ENCODE results near the gene PRG3.

PRG3 gene

GRCh38 chr11:57380975-57381374 lies at the start of gene PRG3:
Gene PRG3 (minus strand): TSS chr11:57381150. CDS start chr11:57380708, 442 bp downstream.
- no peak for FAIRE-seq

- FAIRE-seq = no peak
Measured at GRCh38 chr11:57429946-57430345, 49.0 kb upstream of the PRG3 start.

GRCh38 chr11:57428643-57429042 lies 47.7 kb upstream of the PRG3 start:
- no peak for FAIRE-seq

GRCh38 chr11:57427727-57428082 lies 46.8 kb upstream of the PRG3 start:
- FAIRE-seq = no peak

DNA sequence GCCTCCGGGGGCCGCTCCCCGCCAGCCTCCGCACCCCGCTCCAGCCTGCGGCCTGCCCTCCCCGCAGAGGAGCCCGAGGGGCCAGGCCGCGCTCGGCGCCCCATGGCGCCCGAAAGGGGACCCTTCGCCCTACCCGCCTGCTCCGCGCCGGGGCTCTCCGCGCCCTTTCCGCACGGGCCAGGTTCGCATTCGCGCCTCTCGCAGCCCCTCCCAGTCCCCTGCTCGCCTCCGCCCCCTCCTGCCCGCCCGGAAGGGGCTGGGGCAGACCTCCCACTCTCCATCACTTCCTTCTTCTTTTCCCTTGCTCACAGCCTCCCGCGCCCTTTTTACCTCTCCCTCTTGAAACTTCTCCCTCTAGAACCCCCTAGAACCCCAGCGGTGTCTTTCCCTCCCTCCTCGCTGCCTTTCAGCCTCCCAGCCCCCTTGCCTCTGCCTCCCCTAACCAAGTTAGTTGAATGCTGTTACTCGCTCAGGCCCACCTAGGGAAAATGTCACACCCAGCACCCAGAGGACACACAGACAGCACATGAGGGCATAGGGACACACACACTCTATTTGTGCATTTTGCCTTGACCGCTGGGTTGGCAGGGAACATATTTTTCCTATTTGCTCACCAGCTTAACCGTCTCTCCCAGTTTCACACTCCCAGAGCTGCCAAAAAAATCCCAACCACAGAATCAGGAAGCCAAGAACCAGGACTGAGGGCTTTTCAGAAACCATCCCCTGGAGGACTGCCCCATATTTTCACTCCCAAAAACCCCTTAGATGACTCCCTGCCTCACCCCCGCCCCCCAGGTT lies 46.2 kb upstream of the PRG3 start, which contains the start of gene SLC43A3:
SLC43A3 (minus strand) TSS at position 193 of the 798 bp plus-strand sequence. CDS start 949 bp downstream, outside the sequence.
- FAIRE-seq = no peak

DNA sequence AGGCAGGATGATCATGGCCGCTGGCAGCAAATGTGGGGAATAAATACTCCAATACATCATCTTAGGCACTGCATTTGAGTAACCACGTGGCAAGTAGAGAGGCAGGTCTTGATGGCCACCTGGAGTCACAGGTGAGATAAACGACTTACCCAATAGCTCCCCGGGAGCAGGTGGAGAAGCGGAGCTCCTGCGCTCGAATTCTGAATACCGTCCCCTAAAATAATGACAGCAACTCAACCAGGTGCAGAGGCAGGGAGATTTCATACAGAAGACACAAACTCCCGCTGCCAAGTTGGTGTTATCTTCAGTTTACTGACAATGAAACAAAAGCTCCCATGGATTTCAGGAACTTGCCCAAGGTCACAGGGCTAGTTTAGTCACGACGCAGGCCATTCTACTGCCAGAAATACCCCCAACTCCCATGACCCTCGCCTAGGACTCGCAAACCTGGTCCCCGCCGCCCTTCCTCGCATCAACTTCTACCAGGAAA lies 45.5 kb upstream of the PRG3 start:
- no peak for FAIRE-seq

GRCh38 chr11:57425565-57426438 lies 44.9 kb upstream of the PRG3 start:
- no peak for FAIRE-seq

DNA sequence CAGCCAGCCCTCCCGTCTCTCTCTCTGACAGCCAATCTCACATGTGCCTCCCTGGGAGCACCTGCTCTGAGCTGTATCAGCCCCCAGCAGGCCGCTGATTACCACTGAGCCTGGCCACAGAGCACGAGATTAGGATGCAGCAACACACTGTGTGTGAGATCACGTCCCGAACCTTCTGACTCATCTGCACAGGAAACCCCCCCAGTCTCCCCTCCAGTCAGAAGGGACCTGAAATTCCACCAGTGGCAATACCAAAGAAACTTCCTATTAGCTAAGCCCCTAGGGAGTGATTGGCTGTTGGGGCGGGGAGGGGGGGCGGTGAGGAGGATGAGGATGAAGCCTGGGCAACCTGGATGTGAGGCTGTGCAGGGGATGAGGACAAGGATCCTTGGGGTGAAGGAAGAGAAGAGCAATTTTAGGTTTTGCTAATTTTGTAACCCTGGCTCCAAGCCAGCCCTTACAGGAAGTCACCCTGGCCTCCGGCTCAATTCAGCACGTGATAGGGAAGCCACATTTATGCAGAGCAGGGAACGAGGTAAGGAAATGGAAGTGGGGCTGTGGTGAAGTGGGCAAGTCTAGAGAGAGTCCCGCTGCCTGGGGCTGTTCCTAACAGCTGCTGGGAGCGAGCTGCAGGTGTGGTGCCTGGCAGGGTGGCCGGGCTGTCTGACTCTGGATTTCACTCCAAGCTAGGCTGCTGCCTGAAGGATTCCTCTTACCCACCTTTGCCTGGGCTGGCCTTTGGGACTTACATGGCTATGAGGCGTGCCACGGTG lies 44.0 kb upstream of the PRG3 start:
- no peak for FAIRE-seq

GRCh38 chr11:57424137-57424791 lies 43.3 kb upstream of the PRG3 start:
- FAIRE-seq = no peak

- FAIRE-seq = no peak
Measured at GRCh38 chr11:57422669-57423068, 41.7 kb upstream of the PRG3 start.

GRCh38 chr11:57421805-57422204 lies 40.9 kb upstream of the PRG3 start:
- FAIRE-seq = no peak

DNA sequence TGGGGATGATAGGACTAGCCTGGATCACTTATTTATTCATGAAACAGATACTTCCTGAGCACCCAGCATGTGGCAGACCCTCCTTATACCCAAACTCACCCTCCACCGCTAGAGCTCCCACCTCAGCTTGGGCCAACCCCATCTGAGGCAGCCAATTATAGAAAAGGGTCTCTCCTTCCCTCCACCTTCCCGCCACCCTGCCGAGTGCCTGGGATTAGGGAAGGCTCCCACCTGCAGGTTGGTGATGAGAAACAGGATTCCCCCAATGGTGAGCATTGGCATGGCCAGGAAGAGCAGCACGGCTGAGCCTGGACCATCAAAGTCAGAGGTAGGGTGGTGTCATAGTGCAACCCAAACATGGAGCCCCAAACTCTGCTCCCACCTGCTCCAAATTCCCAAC lies 40.1 kb upstream of the PRG3 start:
- no peak for FAIRE-seq

DNA sequence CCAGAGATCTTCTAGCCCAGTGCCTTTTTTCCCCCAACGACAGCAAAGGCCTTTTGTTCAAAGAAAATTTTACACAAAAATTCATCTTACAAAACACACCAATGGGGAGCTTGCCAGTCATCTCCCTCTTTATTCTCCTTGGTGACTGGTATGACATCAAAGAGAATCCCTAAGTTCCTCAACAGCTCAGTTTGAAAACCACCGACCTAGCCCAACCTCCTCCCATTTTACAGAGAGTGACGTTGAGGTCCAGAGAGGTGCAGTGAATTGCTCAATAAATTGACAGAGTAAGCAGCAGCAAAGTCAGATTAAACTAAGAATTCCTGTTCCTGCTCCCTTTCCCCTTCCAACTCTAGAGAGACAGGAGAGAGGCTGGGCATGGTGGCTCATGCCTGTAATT lies 38.2 kb upstream of the PRG3 start:
- no peak for FAIRE-seq

DNA sequence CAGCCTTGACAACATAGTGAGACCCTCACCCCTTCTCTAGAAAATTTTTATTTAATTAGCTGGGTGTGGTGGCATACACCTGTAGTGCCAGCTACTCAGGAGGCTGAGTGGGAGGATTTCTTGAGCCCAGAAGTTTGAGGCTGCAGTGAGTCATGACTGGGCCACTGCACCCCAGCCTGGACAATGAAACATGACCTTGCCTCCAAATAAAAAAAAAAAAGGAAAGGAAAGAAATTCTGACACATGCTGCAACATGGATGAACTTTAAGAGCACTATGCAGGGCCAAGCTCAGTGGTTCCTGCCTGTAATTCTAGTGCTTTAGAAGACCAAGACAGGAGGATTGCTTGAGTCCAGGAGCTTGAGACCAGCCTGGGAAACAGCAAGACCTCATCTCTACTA lies 37.2 kb upstream of the PRG3 start:
- no peak for FAIRE-seq

DNA sequence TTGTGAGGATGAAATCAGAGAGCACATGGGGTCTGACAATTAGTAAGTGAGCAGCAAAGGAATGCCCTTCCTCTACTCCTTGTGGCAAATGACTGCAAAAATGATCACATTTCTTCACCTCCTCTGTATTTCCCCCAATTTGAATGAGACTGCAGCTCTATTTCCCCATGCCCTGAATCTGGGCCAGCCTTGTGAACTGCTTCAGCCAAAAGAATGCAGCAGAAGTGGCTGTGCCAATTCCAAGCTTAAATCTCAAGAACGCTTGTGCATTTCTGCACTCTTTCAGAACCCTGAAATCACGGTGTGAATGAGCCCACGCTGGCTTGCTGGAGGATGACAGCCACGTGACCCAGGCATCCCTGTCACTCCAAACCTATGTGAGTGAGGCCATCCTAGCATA lies 36.1 kb upstream of the PRG3 start:
- FAIRE-seq = no peak

- FAIRE-seq = no peak
Measured at GRCh38 chr11:57416436-57416835, 35.5 kb upstream of the PRG3 start.

DNA sequence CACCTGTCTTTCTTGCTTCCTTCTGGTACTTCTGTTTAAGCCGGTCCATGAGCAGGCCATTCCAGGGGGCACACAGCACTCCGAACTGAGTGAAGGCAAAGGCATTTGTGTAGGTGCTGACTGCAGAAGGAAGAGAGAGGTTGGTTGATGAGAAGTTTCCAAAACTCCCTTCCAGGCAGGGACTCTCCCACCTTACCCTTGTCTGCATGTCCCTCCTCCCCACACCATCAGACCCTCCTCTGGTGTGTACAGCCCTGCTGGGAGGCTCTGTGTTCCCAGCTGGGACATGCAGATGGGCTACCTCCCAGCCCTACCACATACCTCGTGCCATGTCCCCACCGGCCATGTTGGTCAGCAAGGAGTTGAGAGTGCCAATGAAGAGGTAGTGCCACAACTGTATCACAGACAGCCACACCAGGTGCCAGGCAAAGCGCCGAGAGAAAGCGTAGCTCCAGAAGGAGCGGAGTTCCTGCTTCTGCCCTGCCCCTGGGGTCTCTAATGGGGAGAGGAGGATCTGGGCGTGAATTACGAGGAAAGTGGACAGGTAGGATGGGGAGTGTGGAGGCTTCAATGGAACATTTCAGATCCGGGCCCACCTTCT lies 33.8 kb upstream of the PRG3 start:
- no peak for FAIRE-seq

DNA sequence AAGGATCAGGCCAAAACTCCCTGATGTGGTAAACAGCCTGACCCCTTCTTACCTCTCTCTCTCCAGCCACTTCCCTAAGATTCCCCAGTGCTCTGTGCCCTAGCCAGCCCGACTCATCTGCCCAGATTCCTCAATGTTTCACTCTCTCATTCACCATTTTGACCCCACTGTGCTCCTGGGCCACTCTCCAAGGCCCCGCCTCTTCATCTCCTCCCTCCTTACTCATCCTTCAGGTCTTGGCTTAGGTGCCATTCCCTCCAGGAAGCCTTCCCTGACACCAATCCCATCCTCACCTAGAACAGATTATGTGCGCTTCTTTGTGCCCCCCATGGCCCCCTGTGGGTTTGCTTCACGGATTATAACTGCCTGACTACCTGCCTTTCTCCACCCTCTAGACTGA lies 32.7 kb upstream of the PRG3 start:
- FAIRE-seq = no peak

GRCh38 chr11:57410287-57410686 lies 29.3 kb upstream of the PRG3 start:
- FAIRE-seq = no peak

GRCh38 chr11:57409321-57410100 lies 28.6 kb upstream of the PRG3 start:
- no peak for FAIRE-seq

- no peak for FAIRE-seq
Measured at GRCh38 chr11:57408771-57409170, 27.8 kb upstream of the PRG3 start.
